Fibroblast of lung (primary cell): ENCODE results near the gene STOX2. TPM values are rescaled to one million over a fixed set of nuclear protein-coding genes. Genes with fewer than 3 reads are reported as not detected.

Experiments used
- DNase-seq, 2 donors: peaks; one replicate each; pipeline versions ENCODE4 v3.0.0 to v3.0.0-alpha.2; 2010; ENCODE audit warnings: low read depth in 2 of 2
- H2AFZ ChIP-seq: 2 replicates; pipeline ENCODE4 v1.5.1; 2012; ENCODE audit warnings: low read length, control low read depth, inconsistent platforms
- H3K27ac ChIP-seq: 2 replicates; pipeline ENCODE4 v1.5.1; 2011; ENCODE audit warnings: low read length, control low read depth; ENCODE audit not compliant: insufficient read depth
- H3K27me3 ChIP-seq: 2 replicates; pipeline ENCODE4 v1.5.1; 2011; ENCODE audit warnings: mild to moderate bottlenecking, low read length; ENCODE audit not compliant: control insufficient read depth, insufficient read depth
- H3K36me3 ChIP-seq: 2 replicates; pipeline ENCODE4 v1.5.1; 2011; ENCODE audit warnings: low read length; ENCODE audit not compliant: control insufficient read depth, insufficient read depth
- H3K4me1 ChIP-seq: 2 replicates; pipeline ENCODE4 v1.5.1; 2011; ENCODE audit warnings: low read length; ENCODE audit not compliant: control insufficient read depth, insufficient read depth; ENCODE audit errors: extremely low read depth
- H3K4me2 ChIP-seq: 2 replicates; pipeline ENCODE4 v1.5.1; 2011; ENCODE audit warnings: low read length, control low read depth; ENCODE audit not compliant: insufficient read depth; ENCODE audit errors: extremely low read depth
- H3K4me3 ChIP-seq, 4 experiments: fragments of 200-600 bp in 1 of 4; sonication (generic) in 1 of 4; replicated peaks in 1 of 4; 2 replicates each; pipeline ENCODE4 v1.5.1; 2011 to 2016; ENCODE audit warnings: low read length in 4 of 4, low read depth in 3 of 4, mild to moderate bottlenecking in 3 of 4, control low read depth in 2 of 4, inconsistent platforms in 1 of 4, mixed read lengths in 1 of 4; ENCODE audit not compliant: insufficient read depth in 1 of 4; ENCODE audit errors: control extremely low read depth in 1 of 4
- H3K79me2 ChIP-seq: 2 replicates; pipeline ENCODE4 v1.5.1; 2012; ENCODE audit warnings: mild to moderate bottlenecking, low read length, inconsistent platforms; ENCODE audit not compliant: control insufficient read depth, insufficient read depth
- H3K9ac ChIP-seq: 2 replicates; pipeline ENCODE4 v1.5.1; 2011; ENCODE audit warnings: mild to moderate bottlenecking, low read length, control low read depth; ENCODE audit not compliant: insufficient read depth
- H3K9me3 ChIP-seq: 2 replicates; pipeline ENCODE4 v1.5.1; 2012; ENCODE audit warnings: low read depth, low read length; ENCODE audit not compliant: control insufficient read depth, insufficient read depth
- H4K20me1 ChIP-seq: 2 replicates; pipeline ENCODE4 v1.5.1; 2011; ENCODE audit warnings: low read length; ENCODE audit not compliant: control insufficient read depth, insufficient read depth; ENCODE audit errors: extremely low read depth
- EZH2 ChIP-seq: IDR thresholded peaks from 2 replicates; pipeline ENCODE4 v1.5.1; 2012; ENCODE audit warnings: low read length, control low read depth, mild to moderate bottlenecking; ENCODE audit errors: missing control alignments
- polyA plus RNA-seq, 2 donors: library from polyadenylated mRNA; depleted of rRNA in 1 of 2; stranded (reverse) in 1 of 2; unstranded in 1 of 2; fragments of >200 nt; gene quantifications; 2 replicates each; pipeline ENCODE4 v1.2.1, GENCODE V29; 2011 to 2012; ENCODE audit warnings: missing spikeins in 1 of 2
- total RNA-seq: library from RNA; depleted of rRNA; stranded (reverse); fragments of >200 nt; gene quantifications from 2 replicates; pipeline ENCODE4 v1.2.1, GENCODE V29; 2014
- TF ChIP-seq, protein P1 (sequence below), 2 donors: IDR thresholded peaks in 1 of 2; conservative IDR thresholded peaks in 1 of 2; 1 replicate in 1 of 2; 2 replicates in 1 of 2; pipeline ENCODE4 v1.5.1; 2011 to 2012; ENCODE audit warnings: low read length in 2 of 2, control low read depth in 1 of 2, inconsistent platforms in 1 of 2, low read depth in 1 of 2, mild to moderate bottlenecking in 1 of 2

The STOX2 gene
- total and polyA plus RNA-seq, 2 donors (not counting 1 experiment from before 2014, with no cell fraction given) = 0.66 to 3.3 TPM

- DNase-seq = peak in 1 of 2 donors; percentile 91
- H3K27ac ChIP-seq = no peak overlapping the region
- no peaks in the 10 kb centered on the region for H4K20me1 ChIP-seq
- peak overlapping the region; percentile 33 for H2AFZ ChIP-seq
- no peaks in the 10 kb centered on the region for H3K79me2 ChIP-seq
- TF ChIP-seq EZH2 = no peak
- TF ChIP-seq, protein P1, sequence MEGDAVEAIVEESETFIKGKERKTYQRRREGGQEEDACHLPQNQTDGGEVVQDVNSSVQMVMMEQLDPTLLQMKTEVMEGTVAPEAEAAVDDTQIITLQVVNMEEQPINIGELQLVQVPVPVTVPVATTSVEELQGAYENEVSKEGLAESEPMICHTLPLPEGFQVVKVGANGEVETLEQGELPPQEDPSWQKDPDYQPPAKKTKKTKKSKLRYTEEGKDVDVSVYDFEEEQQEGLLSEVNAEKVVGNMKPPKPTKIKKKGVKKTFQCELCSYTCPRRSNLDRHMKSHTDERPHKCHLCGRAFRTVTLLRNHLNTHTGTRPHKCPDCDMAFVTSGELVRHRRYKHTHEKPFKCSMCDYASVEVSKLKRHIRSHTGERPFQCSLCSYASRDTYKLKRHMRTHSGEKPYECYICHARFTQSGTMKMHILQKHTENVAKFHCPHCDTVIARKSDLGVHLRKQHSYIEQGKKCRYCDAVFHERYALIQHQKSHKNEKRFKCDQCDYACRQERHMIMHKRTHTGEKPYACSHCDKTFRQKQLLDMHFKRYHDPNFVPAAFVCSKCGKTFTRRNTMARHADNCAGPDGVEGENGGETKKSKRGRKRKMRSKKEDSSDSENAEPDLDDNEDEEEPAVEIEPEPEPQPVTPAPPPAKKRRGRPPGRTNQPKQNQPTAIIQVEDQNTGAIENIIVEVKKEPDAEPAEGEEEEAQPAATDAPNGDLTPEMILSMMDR (conservative IDR thresholded peaks at IDR 0.05 in 1 of 2, IDR thresholded peaks at IDR 0.05 in 1 of 2; ENCODE audit: low read depth in 1 of 2, low read length in 2 of 2) = no peak
- no peaks in the 10 kb centered on the region for H3K36me3 ChIP-seq
- no peaks in the 10 kb centered on the region for H3K9me3 ChIP-seq
- H3K4me3 ChIP-seq = peak overlapping the region in 2 of 4 experiments; percentile 43 to 53
- no peaks in the 10 kb centered on the region for H3K27me3 ChIP-seq
- peak overlapping the region; percentile 30 for H3K4me2 ChIP-seq
- H3K4me1 ChIP-seq = peaks cover 2% of the 10 kb centered on the region
- H3K9ac ChIP-seq = no peak overlapping the region
Measured at GRCh38 chr4:184016759-184017668, 111.9 kb downstream of the STOX2 start.

- DNase-seq = peak in 1 of 2 donors; percentile 50
- H3K79me2 ChIP-seq = no peaks in the 10 kb centered on the region
- H2AFZ ChIP-seq = no peak overlapping the region
- no peaks in the 10 kb centered on the region for H4K20me1 ChIP-seq
- H3K27me3 ChIP-seq = no peaks in the 10 kb centered on the region
- H3K36me3 ChIP-seq = no peaks in the 10 kb centered on the region
- H3K9me3 ChIP-seq = no peaks in the 10 kb centered on the region
- peaks cover 2% of the 10 kb centered on the region for H3K4me1 ChIP-seq
- no peak overlapping the region for H3K27ac ChIP-seq
- no peak overlapping the region for H3K9ac ChIP-seq
- H3K4me2 ChIP-seq = no peak overlapping the region
- H3K4me3 ChIP-seq = no peak overlapping the region
- TF ChIP-seq EZH2 = no peak
- TF ChIP-seq, protein P1 (conservative IDR thresholded peaks at IDR 0.05 in 1 of 2, IDR thresholded peaks at IDR 0.05 in 1 of 2; ENCODE audit: low read depth in 1 of 2, low read length in 2 of 2) = no peak
Measured at GRCh38 chr4:184019076-184019475, 114.0 kb downstream of the STOX2 start.

GRCh38 chr4:184019667-184020623 is 114.8 kb downstream of the STOX2 start:
- DNase-seq = no peak
- Histone ChIP-seq H4K20me1 (no peaks in the 10 kb centered on the region), H3K79me2 (no peaks in the 10 kb centered on the region), H3K36me3 (no peaks in the 10 kb centered on the region), H3K4me1 (peaks cover 2% of the 10 kb centered on the region), H2AFZ (no peak overlapping the region), H3K9ac (no peak overlapping the region), H3K4me2 (no peak overlapping the region), H3K9me3 (no peaks in the 10 kb centered on the region), H3K4me3 (no peak overlapping the region), H3K27me3 (no peaks in the 10 kb centered on the region), H3K27ac (no peak overlapping the region)
- no peak for TF ChIP-seq EZH2
- TF ChIP-seq, protein P1 (conservative IDR thresholded peaks at IDR 0.05 in 1 of 2, IDR thresholded peaks at IDR 0.05 in 1 of 2; ENCODE audit: low read depth in 1 of 2, low read length in 2 of 2) = no peak
